ENCODE measurements around the gene HSPA1B. TPM values are rescaled to one million over a fixed set of nuclear protein-coding genes. Genes with fewer than 3 reads are reported as not detected.

Gene HSPA1B
- total RNA-seq, 1 experiment from 2014 or later, result 85.1 TPM

DNA sequence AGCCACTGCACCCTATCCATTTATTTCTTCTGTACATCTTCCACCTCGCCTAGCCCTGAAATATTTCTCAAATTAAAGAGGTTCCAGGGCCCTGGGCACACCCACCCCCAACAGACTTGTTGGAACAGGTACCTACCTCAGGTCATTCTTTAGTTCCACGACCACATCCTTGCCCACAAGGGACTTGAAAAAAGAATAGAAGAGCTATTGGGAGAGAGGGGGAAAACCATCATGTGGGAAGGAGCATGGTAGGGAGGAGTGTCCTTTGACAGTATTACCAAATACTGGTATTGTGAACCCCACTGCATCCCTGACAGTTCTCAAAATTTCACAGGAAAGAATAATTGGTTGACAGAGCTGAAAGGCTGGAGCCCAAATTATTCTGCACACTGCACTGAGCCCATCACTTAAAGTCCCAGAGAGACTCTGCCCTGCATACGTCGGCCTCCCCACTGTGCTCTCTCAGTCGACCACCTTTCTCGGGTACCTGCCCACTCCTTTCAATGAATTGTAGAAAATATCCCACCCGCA, 21.5 kb upstream of the HSPA1B start:
- Mint-ChIP-seq H3K4me1 (peaks cover 3 to 11% of the 10 kb centered on the region in 2 experiments; a peak in 3 of 4 replicates), H3K36me3 (ENCODE audit: insufficient read depth in 1 of 3, low read depth in 3 of 3) (peaks cover 6 to 37% (median 29%) of the 10 kb centered on the region in 3 experiments; a peak in 6 of 7 replicates), H3K27me3 (ENCODE audit: low read depth) (no peaks in the 10 kb centered on the region), H3K27ac (peak overlapping the region; percentile 94 to 98 (median 94)), H3K9me3 (no peaks in the 10 kb centered on the region), H3K4me3 (peak overlapping the region; percentile 97)
- H3K79me2 ChIP-seq (ENCODE audit: insufficient read depth, low read length), result peaks cover 4% of the 10 kb centered on the region; the same call in 1 of the 2 replicates
- no peak overlapping the region for H2BK20ac ChIP-seq (ENCODE audit: low read depth, low read length, poor library complexity, severe bottlenecking)
- H3K4ac ChIP-seq (ENCODE audit: low read depth, low read length), result no peak overlapping the region; the same call in 1 of the 2 replicates
- H2BK120ac ChIP-seq (ENCODE audit: low read depth, low read length, poor library complexity, severe bottlenecking), result no peak overlapping the region
- no peaks in the 10 kb centered on the region for H4K20me1 ChIP-seq (ENCODE audit: control insufficient read depth, insufficient read depth, insufficient read length)
- no peak overlapping the region for H4K5ac ChIP-seq (ENCODE audit: insufficient read length, low read depth, low read length)
- H4K91ac ChIP-seq (ENCODE audit: insufficient read length, low read depth, low read length), result no peak overlapping the region
- H3K23me2 ChIP-seq (ENCODE audit: insufficient read length, low read depth, low read length, poor library complexity, severe bottlenecking), result peaks cover 7% of the 10 kb centered on the region
- peak overlapping the region; percentile 18 for H3K27ac ChIP-seq (ENCODE audit: insufficient read length, low read depth, low read length)
- no CpG with 5 or more reads among the region's 7 CpGs for WGBS (ENCODE audit: extremely low coverage, insufficient read length, low lambda C conversion rate)
- peak overlapping the region; percentile 49; the same call in 1 of the 2 replicates for H3K14ac ChIP-seq (ENCODE audit: insufficient read depth, low read length)
- H3K4me1 ChIP-seq (ENCODE audit: insufficient read depth, low read length), result no peaks in the 10 kb centered on the region
- no peak overlapping the region for H4K8ac ChIP-seq (replicated peaks; ENCODE audit: insufficient read length, low read depth, low read length)
- no peak overlapping the region for H3K23ac ChIP-seq (ENCODE audit: insufficient read length, low read depth, low read length)
- peak overlapping the region; percentile 90 for H3K9ac ChIP-seq (ENCODE audit: extremely low read depth, insufficient read length, low read length)
- peak overlapping the region; percentile 71 for H3K18ac ChIP-seq (ENCODE audit: insufficient read length, low read depth, low read length)
- H2BK5ac ChIP-seq (ENCODE audit: insufficient read length, low read length), result no peak overlapping the region
- H3T11ph ChIP-seq (ENCODE audit: low read length), result no peak overlapping the region
- no peak for DNase-seq
- peaks cover 10% of the 10 kb centered on the region for H3K79me1 ChIP-seq (ENCODE audit: insufficient read depth, low read depth, low read length, poor library complexity, severe bottlenecking)
- no peaks in the 10 kb centered on the region for H3K9me3 ChIP-seq (ENCODE audit: control insufficient read depth, low read depth, low read length)
- no peak overlapping the region for H3K56ac ChIP-seq (ENCODE audit: insufficient read length, low read depth, low read length)
- H2AK5ac ChIP-seq (ENCODE audit: insufficient read length, low read length), result no peak overlapping the region
- H3K4me2 ChIP-seq (ENCODE audit: insufficient read depth, insufficient read length, low read length), result peak overlapping the region; percentile 82
- TF ChIP-seq, protein P1, sequence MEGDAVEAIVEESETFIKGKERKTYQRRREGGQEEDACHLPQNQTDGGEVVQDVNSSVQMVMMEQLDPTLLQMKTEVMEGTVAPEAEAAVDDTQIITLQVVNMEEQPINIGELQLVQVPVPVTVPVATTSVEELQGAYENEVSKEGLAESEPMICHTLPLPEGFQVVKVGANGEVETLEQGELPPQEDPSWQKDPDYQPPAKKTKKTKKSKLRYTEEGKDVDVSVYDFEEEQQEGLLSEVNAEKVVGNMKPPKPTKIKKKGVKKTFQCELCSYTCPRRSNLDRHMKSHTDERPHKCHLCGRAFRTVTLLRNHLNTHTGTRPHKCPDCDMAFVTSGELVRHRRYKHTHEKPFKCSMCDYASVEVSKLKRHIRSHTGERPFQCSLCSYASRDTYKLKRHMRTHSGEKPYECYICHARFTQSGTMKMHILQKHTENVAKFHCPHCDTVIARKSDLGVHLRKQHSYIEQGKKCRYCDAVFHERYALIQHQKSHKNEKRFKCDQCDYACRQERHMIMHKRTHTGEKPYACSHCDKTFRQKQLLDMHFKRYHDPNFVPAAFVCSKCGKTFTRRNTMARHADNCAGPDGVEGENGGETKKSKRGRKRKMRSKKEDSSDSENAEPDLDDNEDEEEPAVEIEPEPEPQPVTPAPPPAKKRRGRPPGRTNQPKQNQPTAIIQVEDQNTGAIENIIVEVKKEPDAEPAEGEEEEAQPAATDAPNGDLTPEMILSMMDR (conservative IDR thresholded peaks at IDR 0.05), result no peak
- no peak overlapping the region for H2AFZ ChIP-seq (ENCODE audit: low read length)
- no peak overlapping the region for H2BK12ac ChIP-seq (ENCODE audit: insufficient read length, low read depth, low read length)
- no peak overlapping the region for H2BK15ac ChIP-seq (ENCODE audit: low read depth, low read length)
- no peaks in the 10 kb centered on the region for H3K27me3 ChIP-seq (ENCODE audit: insufficient read depth, low read length)

Data from H9 (cell line).